H1 (cell line): Measurements from ENCODE around the gene FRMD3.

ENCODE experiments used
- CTCF ChIP-seq, 3 experiments: IDR thresholded peaks; 1 replicate in 2 of 3; 2 replicates in 1 of 3; pipeline versions ENCODE4 v1.5.1 to v1.6.1; 2011; ENCODE audit warnings: low read length in 3 of 3, mild to moderate bottlenecking in 3 of 3, inconsistent platforms in 2 of 3, low read depth in 1 of 3, moderate library complexity in 1 of 3; ENCODE audit not compliant: insufficient read depth in 1 of 3; ENCODE audit errors: control extremely low read depth in 1 of 3
- EP300 ChIP-seq, 2 experiments: IDR thresholded peaks; 1 replicate in 1 of 2; 2 replicates in 1 of 2; pipeline ENCODE4 v1.6.1; 2011 to 2012; ENCODE audit warnings: low read depth in 2 of 2, low read length in 2 of 2, mild to moderate bottlenecking in 2 of 2, borderline replicate concordance in 1 of 2, inconsistent platforms in 1 of 2, moderate library complexity in 1 of 2
- KDM1A ChIP-seq: fragments of 200-600, 300-600 bp; sonication (generic); IDR thresholded peaks from 2 replicates; pipeline ENCODE4 v1.7.1; 2016; ENCODE audit warnings: mild to moderate bottlenecking, low read length, borderline replicate concordance
- MAFK ChIP-seq: IDR thresholded peaks from 2 replicates; pipeline ENCODE4 v1.6.1; 2012; ENCODE audit warnings: low read depth, mild to moderate bottlenecking, improper control_type of control experiment, low read length
- POLR2AphosphoS5 ChIP-seq: IDR thresholded peaks from 2 replicates; pipeline ENCODE4 v1.6.1; 2011; ENCODE audit warnings: low read depth, low read length
- TAF1 ChIP-seq: IDR thresholded peaks from 2 replicates; pipeline ENCODE4 v1.6.1; 2011; ENCODE audit warnings: mild to moderate bottlenecking, low read depth, low read length

DNA sequence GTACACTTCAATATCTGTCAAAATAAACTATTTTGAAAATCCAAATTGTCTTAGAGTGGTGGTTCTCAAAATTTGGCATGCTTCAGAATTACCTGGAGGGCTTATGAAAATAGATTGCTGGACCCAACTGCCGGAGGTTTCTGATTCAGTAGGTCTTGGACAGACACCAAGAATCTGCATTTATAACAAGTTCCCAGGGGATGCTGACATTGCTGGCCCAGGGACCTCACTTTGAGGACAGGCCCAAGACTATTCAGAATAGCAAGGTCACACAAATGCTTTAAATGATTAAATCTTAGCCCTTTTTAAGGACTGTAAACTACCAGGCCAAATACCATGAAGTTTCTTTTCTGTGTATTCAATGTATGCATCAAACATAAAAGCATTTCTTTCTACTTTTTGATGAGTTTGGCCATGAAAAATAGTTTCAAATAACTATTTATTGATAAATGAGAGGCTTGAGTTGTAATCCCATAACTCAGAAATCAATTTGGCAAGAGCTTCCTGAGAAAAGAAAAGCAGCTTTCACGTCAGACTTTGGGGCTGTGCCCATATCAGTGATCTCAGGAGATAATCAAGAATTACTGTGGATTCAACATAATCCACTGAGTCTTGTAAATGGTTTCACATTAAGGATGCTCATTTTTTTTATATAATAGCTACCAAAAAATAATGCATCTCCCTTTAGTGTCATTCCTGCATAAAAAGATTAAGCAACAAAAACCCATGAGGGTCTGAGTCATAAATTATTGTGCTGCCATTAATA, 191.4 kb downstream of the FRMD3 start:
- TF ChIP-seq EP300 (IDR thresholded peaks at IDR 0.05; ENCODE audit: borderline replicate concordance in 1 of 2, low read depth in 2 of 2, low read length in 2 of 2) (no peak), POLR2AphosphoS5 (no peak), CTCF (IDR thresholded peaks at IDR 0.05; ENCODE audit: control extremely low read depth in 1 of 3, insufficient read depth in 1 of 3, low read depth in 1 of 3, low read length in 3 of 3) (no peak), KDM1A (no peak), TAF1 (no peak), MAFK (no peak)
